ENCODE data around the gene MARCHF11. TPM values are rescaled to one million over a fixed set of nuclear protein-coding genes. Genes with fewer than 3 reads are reported as not detected.

MARCHF11 gene
- total RNA-seq, 1 experiment from 2014 or later, result 0.37 TPM

GRCh38 chr5:16137177-16137576 is 42.4 kb downstream of the MARCHF11 start:
- H2BK5ac ChIP-seq (ENCODE audit: insufficient read length, low read length), result no peak overlapping the region
- Mint-ChIP-seq H3K36me3 (ENCODE audit: insufficient read depth in 1 of 3, low read depth in 3 of 3) (peaks cover 18 to 20% (median 19%) of the 10 kb centered on the region in 3 experiments), H3K4me1 (peaks cover 8 to 9% of the 10 kb centered on the region in 2 experiments), H3K4me3 (no peak overlapping the region), H3K27ac (no peak overlapping the region), H3K27me3 (ENCODE audit: low read depth) (no peaks in the 10 kb centered on the region), H3K9me3 (peaks cover 34% of the 10 kb centered on the region in 2 experiments)
- no peak overlapping the region for H3K9ac ChIP-seq (ENCODE audit: extremely low read depth, insufficient read length, low read length)
- no peaks in the 10 kb centered on the region for H3K79me1 ChIP-seq (ENCODE audit: insufficient read depth, low read depth, low read length, poor library complexity, severe bottlenecking)
- no peak overlapping the region for H2BK20ac ChIP-seq (ENCODE audit: low read depth, low read length, poor library complexity, severe bottlenecking)
- no peak for TF ChIP-seq CTCF (conservative IDR thresholded peaks at IDR 0.05)
- no peak overlapping the region for H2BK120ac ChIP-seq (ENCODE audit: low read depth, low read length, poor library complexity, severe bottlenecking)
- H3K4me2 ChIP-seq (ENCODE audit: insufficient read depth, insufficient read length, low read length), result no peak overlapping the region
- no peak for DNase-seq
- H3K56ac ChIP-seq (ENCODE audit: insufficient read length, low read depth, low read length), result no peak overlapping the region
- no peak overlapping the region for H4K8ac ChIP-seq (replicated peaks; ENCODE audit: insufficient read length, low read depth, low read length)
- H2AFZ ChIP-seq (ENCODE audit: low read length), result no peak overlapping the region
- no peak overlapping the region for H2BK15ac ChIP-seq (ENCODE audit: low read depth, low read length)
- no peaks in the 10 kb centered on the region for H4K20me1 ChIP-seq (ENCODE audit: control insufficient read depth, insufficient read depth, insufficient read length)
- no peak overlapping the region for H4K5ac ChIP-seq (ENCODE audit: insufficient read length, low read depth, low read length)
- no peak overlapping the region for H3T11ph ChIP-seq (ENCODE audit: low read length)
- no peak overlapping the region for H3K18ac ChIP-seq (ENCODE audit: insufficient read length, low read depth, low read length)
- no peak overlapping the region for H3K23ac ChIP-seq (ENCODE audit: insufficient read length, low read depth, low read length)
- H2BK12ac ChIP-seq (ENCODE audit: insufficient read length, low read depth, low read length), result no peak overlapping the region
- no peaks in the 10 kb centered on the region; the same call in 1 of the 2 replicates for H3K4me1 ChIP-seq (ENCODE audit: insufficient read depth, low read length)
- no peak overlapping the region for H3K27ac ChIP-seq (ENCODE audit: insufficient read length, low read depth, low read length)
- no peak overlapping the region for H3K4ac ChIP-seq (ENCODE audit: low read depth, low read length)
- H3K9me3 ChIP-seq (ENCODE audit: control insufficient read depth, low read depth, low read length), result no peaks in the 10 kb centered on the region
- H3K27me3 ChIP-seq (ENCODE audit: insufficient read depth, low read length), result no peaks in the 10 kb centered on the region
- no peaks in the 10 kb centered on the region for H3K79me2 ChIP-seq (ENCODE audit: insufficient read depth, low read length)
- no peak overlapping the region for H3K14ac ChIP-seq (ENCODE audit: insufficient read depth, low read length)
- no peak overlapping the region for H2AK5ac ChIP-seq (ENCODE audit: insufficient read length, low read length)
- no peaks in the 10 kb centered on the region for H3K23me2 ChIP-seq (ENCODE audit: insufficient read length, low read depth, low read length, poor library complexity, severe bottlenecking)
- H4K91ac ChIP-seq (ENCODE audit: insufficient read length, low read depth, low read length), result no peak overlapping the region
